Nephron (organoid): Measurements from ENCODE around the gene ZNF683.

Experiments used
- H3K27ac Mint-ChIP-seq, 3 experiments: 2 replicates each; pipeline ENCODE4 v1.8.0; 2020; ENCODE audit warnings: mixed read lengths in 3 of 3, mild to moderate bottlenecking in 2 of 3, moderate library complexity in 1 of 3
- H3K27me3 Mint-ChIP-seq: 2 replicates; pipeline ENCODE4 v1.8.0; 2021; ENCODE audit warnings: low read depth, mild to moderate bottlenecking, moderate library complexity, mixed read lengths
- H3K36me3 Mint-ChIP-seq: 2 replicates; pipeline ENCODE4 v1.8.0; 2020; ENCODE audit warnings: low read depth, mixed read lengths
- H3K4me1 Mint-ChIP-seq: 2 replicates; pipeline ENCODE4 v1.8.0; 2020; ENCODE audit warnings: mixed read lengths
- H3K4me3 Mint-ChIP-seq, 3 experiments: 2 replicates each; pipeline ENCODE4 v1.8.0; 2020; ENCODE audit warnings: mild to moderate bottlenecking in 3 of 3, mixed read lengths in 3 of 3, moderate library complexity in 2 of 3
- H3K9me3 Mint-ChIP-seq: 2 replicates; pipeline ENCODE4 v1.8.0; 2020; ENCODE audit warnings: mixed read lengths
- CTCF ChIP-seq, 3 experiments: fragments of 200-600 bp; sonication (generic); IDR thresholded peaks; one replicate each; pipeline ENCODE4 v1.5.0; 2021; ENCODE audit warnings: antibody characterized with exemption in 3 of 3; ENCODE audit not compliant: unreplicated experiment in 3 of 3

Gene ZNF683

GRCh38 chr1:26411624-26412074 is 39.1 kb upstream of the ZNF683 start:
- Mint-ChIP-seq H3K4me1 (peaks cover 6% of the 10 kb centered on the region), H3K9me3 (no peaks in the 10 kb centered on the region), H3K27me3 (peaks cover 87% of the 10 kb centered on the region), H3K36me3 (no peaks in the 10 kb centered on the region), H3K4me3 (peak overlapping the region; percentile 60 to 81 (median 72)), H3K27ac (peak overlapping the region in 1 of 3 experiments; percentile 35)
- TF ChIP-seq CTCF (IDR thresholded peaks at IDR 0.05; ENCODE audit: unreplicated experiment in 3 of 3) = no peak

DNA sequence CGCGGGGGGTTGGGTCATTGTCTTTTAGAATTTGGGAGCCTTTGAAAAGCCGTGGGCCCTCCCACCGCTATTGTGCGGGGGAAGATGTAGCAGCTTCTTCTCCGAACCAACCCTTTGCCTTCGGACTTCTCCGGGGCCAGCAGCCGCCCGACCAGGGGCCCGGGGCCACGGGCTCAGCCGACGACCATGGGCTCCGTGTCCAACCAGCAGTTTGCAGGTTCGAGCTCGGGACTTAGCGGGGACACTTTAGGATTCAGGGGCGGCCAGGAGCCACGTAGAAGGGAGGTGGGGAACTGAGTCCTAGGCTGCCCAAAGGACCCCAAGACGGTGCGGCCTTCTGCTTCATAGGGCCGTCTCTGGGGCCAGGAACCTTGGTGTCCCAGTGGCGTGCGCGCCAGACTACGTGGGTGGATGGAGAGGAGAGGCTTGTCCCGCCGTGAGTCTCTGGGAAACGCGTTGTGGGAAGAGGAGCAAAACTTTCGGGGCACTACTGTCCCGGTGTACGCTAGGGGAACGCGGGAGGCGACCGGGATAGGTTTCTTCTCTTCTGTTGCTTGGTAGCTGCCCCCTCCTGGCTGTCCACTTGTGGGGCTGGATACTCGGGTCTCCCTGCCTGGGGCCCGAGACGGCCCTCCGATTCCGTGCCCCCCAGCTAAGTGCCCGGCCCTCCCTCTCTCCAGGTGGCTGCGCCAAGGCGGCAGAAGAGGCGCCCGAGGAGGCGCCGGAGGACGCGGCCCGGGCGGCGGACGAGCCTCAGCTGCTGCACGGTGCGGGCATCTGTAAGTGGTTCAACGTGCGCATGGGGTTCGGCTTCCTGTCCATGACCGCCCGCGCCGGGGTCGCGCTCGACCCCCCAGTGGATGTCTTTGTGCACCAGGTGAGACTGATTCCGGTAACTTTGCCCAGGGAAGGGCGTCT is 38.4 kb upstream of the ZNF683 start, which contains the start of gene LIN28A:
Gene LIN28A, plus strand, starts transcription at position 112 of the 918 bp plus-strand sequence. Its CDS starts 75 bp downstream, at position 187.
- H3K27me3 Mint-ChIP-seq = peaks cover 90% of the 10 kb centered on the region
- peak within 1 kb of the TSS; percentile 62 to 81 (median 72) for H3K4me3 Mint-ChIP-seq
- peaks cover 6% of the 10 kb centered on the region for H3K4me1 Mint-ChIP-seq
- no peaks in the 10 kb centered on the region for H3K36me3 Mint-ChIP-seq
- peak within 1 kb of the TSS in 1 of 3 experiments; percentile 35 for H3K27ac Mint-ChIP-seq
- TF ChIP-seq CTCF (IDR thresholded peaks at IDR 0.05; ENCODE audit: unreplicated experiment in 3 of 3) = no peak
- no peaks in the 10 kb centered on the region for H3K9me3 Mint-ChIP-seq

GRCh38 chr1:26409191-26409807 is 36.7 kb upstream of the ZNF683 start:
- H3K4me3 Mint-ChIP-seq = peak overlapping the region; percentile 21 to 65 (median 56)
- peaks cover 6% of the 10 kb centered on the region for H3K4me1 Mint-ChIP-seq
- H3K36me3 Mint-ChIP-seq = no peaks in the 10 kb centered on the region
- no peak overlapping the region for H3K27ac Mint-ChIP-seq
- TF ChIP-seq CTCF (IDR thresholded peaks at IDR 0.05; ENCODE audit: unreplicated experiment in 3 of 3) = no peak
- no peaks in the 10 kb centered on the region for H3K9me3 Mint-ChIP-seq
- peaks cover 75% of the 10 kb centered on the region for H3K27me3 Mint-ChIP-seq

- TF ChIP-seq CTCF (IDR thresholded peaks at IDR 0.05; ENCODE audit: unreplicated experiment in 3 of 3) = no peak
- peaks cover 69% of the 10 kb centered on the region for H3K27me3 Mint-ChIP-seq
- no peak overlapping the region for H3K27ac Mint-ChIP-seq
- no peaks in the 10 kb centered on the region for H3K9me3 Mint-ChIP-seq
- no peaks in the 10 kb centered on the region for H3K36me3 Mint-ChIP-seq
- H3K4me1 Mint-ChIP-seq = peaks cover 6% of the 10 kb centered on the region
- peak overlapping the region in 2 of 3 experiments; percentile 3 to 65 for H3K4me3 Mint-ChIP-seq
Measured at GRCh38 chr1:26408604-26409003, 36.1 kb upstream of the ZNF683 start.

- peaks cover 53% of the 10 kb centered on the region for H3K27me3 Mint-ChIP-seq
- no peaks in the 10 kb centered on the region for H3K9me3 Mint-ChIP-seq
- no peak overlapping the region for H3K4me3 Mint-ChIP-seq
- no peak overlapping the region for H3K27ac Mint-ChIP-seq
- no peak for TF ChIP-seq CTCF (IDR thresholded peaks at IDR 0.05; ENCODE audit: unreplicated experiment in 3 of 3)
- peaks cover 6% of the 10 kb centered on the region for H3K4me1 Mint-ChIP-seq
- H3K36me3 Mint-ChIP-seq = no peaks in the 10 kb centered on the region
Measured at GRCh38 chr1:26405281-26405915, 32.8 kb upstream of the ZNF683 start.
